ENCODE measurements around the gene PHKG1.
A peak's percentile ranks its signal among the peaks of the same experiment; 100 is the strongest.
"Not testable (repeated sequence)": the region's sequence is repeated elsewhere in the genome, so short reads cannot be mapped to it uniquely, and the experiment has no call there.

PHKG1 gene

DNA sequence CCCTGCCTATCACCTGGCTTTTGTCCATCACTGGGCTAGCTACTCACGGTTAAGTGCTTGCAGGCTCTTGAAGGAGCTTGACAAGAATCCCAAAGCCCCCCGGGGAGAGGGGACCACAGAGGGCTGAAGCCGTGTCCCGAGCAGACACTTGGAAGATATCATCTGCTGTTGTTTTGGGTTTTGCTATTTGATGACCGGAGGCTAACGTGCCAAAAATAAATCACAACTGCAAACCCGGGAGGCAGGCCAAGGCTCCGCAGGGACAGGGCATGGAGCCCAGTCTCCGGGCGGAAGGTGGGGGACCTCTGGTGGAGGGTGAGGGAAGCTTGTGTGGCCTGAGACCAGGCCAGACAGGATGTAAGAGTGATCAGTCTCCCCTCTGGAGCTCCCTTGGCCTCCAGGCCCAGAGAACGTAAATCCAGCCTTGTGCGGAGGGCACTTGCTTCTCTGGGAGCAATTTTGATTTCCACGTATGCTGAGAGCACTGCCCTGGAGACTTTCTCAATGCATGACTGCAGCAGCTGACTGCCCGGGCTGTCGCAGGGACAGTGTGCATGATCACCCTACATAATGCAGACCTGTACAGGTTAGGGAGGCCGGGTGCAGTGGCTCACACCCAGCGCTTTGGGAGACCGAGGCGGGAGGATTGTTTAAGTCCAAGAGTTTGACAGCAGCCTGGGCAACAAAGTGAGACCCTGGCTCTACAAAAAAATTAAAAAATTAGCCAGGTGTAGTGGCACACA is at the start of gene PHKG1:
Gene PHKG1 (minus strand): TSS at position 164 of the 743 bp plus-strand sequence. CDS start 4,011 bp downstream, outside the sequence.
- in situ Hi-C loops (cut with HindIII; ENCODE audit: low pct_ligation_motif_present, low pct_unique_long_range_greater_than_20kb, low sequenced_read_pairs), result no loop called here
- peak; percentile 75 for DNase-seq

DNA sequence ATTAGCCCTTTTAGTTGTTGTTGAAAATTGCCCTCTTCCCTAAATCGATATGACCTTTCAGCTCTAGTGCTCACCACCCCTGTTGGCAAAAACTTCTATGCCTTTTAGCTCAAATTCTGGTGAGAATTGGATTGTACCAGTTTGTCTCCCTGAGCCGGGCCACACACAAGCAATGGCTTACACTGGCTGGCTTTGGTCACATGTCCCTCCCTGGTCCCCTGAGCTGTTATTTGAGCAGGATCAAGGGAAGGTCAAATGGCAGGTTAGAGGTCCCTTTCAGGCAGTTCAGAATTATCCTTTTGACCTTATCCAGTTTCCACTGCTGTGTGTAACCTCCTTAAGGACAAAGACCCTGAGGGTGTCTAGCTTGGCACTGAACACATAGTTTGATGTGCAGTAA is 38.3 kb upstream of the PHKG1 start:
- in situ Hi-C loops (cut with HindIII; ENCODE audit: low pct_ligation_motif_present, low pct_unique_long_range_greater_than_20kb, low sequenced_read_pairs); DNase-seq: not testable (repeated sequence)

DNA sequence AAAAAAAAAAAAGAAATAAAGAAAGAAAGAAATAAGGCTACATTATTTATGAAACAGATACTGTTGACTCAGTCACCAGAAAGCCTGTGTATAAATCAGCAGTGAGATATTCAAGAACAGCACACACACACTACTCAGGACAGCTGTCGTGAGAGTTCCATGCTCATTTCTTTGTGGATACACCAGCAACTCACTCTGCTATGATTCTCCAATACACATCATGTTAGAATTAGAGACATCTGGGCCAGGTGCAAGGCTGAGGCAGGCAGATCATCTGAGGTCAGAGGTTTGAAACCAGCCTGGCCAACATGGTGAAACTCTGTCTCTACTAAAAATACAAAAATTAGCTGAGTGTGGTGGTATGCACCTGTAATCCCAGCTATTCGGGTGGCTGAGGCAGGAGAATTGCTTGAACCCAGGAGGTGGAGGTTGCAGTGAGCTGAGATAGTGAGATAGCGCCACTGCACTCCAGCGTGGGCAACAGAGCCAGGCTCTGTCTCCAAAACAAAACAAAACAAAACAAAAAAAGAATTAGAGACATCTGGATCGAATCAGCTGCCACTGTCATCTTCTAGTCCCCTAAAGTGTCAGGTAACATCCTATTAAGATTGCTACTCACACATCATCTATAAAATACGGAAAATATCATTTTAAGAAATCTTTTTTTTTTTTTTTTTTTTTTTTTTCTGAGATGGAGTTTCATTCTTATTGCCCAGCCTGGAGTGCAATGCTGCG is 34.7 kb upstream of the PHKG1 start:
- no peak for DNase-seq
- in situ Hi-C loops (cut with HindIII; ENCODE audit: low pct_ligation_motif_present, low pct_unique_long_range_greater_than_20kb, low sequenced_read_pairs), result no loop called here

DNA sequence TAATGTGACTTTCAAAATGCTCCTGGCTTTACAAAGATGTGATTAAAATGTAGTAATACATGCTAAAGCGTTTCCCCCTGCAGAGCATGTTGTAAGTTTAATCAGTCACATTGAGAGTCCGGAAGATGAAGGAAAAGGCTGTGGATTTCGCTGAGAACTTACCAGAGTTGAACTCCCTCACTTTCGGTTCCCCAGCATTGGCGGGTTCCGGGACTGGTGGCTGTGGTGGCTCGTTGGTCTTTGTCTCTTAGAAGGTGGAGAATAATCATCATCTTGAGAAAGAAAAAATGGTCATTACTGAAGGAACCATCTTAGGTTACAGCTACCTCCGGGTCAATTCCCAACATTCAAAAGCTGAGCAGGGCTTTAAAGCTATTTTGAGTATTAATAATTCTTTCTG is 33.1 kb upstream of the PHKG1 start:
- DNase-seq, result no peak

DNA sequence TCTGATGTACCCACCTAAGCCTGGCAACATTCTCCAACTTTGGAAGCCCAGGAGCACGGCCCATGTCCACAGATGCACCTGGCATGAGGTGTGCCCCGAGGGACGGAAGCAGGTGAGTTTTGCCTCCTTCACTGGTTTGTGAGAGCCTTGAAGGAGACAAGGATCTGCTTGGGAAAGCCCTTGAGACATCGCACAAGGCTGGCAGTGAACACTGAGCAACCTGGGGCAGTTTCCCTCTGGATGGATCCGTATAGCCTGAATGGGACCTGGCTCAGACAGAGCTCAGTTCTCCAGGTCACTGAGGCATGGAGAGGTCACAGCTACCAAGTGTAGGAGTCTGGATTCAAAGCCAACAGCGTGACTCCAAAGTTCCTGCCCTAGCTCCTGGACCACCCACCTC is 32.2 kb upstream of the PHKG1 start:
- in situ Hi-C loops (cut with HindIII; ENCODE audit: low pct_ligation_motif_present, low pct_unique_long_range_greater_than_20kb, low sequenced_read_pairs), result no loop called here
- no peak for DNase-seq

More for the DNA sequence above, 33.1 kb upstream of the PHKG1 start:
- in situ Hi-C loops (cut with HindIII; ENCODE audit: low pct_ligation_motif_present, low pct_unique_long_range_greater_than_20kb, low sequenced_read_pairs), result no loop called here

DNA sequence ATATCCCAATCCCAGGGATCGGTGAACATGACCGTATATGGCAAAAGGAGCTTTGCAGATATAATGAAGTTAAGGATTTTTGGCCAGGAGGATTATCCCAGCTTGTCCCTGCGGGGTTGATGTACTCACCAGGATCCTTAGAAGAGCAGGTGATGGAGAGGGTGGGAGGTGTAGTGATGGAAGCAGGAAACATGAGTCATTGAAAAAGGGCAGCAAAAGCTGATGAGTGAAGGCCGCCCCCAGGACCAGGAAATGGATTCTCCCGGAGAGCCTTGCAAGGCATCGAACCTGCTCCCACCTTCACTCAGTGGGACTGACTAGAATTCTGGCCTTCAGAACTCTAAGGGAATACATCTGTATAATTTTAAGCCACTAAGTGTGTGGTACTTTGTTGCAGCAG is 28.7 kb upstream of the PHKG1 start:
- DNase-seq, result no peak
- in situ Hi-C loops (cut with HindIII; ENCODE audit: low pct_ligation_motif_present, low pct_unique_long_range_greater_than_20kb, low sequenced_read_pairs), result no loop called here

DNA sequence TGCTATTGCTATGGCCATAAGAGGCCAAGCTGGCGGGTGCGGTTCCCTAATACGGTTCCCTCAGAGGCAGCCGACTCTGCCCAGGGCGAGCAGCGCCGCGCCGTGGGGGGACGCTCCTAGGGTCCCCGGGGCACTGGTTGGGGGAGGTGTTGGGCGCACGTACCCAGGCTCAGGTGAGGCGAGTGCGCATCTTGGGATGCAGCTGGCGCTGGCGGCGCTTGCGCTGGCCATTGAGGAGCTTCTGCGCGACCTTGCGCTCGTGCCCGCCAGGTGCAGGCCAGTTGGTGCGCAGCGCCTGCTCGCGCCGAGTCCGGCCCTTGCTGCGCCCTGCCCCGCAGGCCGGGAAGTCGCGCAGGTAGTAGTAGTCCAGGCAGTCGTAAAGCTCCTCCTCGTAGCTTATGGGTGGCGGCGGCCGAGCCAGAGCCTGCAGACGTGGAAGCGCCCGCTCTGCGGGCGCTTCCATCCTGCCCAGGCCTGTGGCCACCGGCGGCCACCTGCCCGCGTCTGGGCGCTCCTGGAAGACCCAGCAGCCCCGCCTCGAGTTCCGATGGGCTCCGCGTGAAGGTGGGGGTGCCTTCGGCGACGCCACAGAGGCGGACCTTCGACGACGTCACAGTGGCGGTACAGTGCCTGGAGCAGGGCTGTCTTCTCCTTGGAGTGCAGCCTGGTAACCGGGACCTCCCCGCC is 23.2 kb upstream of the PHKG1 start, which contains the start of gene NUPR2:
Gene NUPR2 (minus strand): TSS at position 566 of the 687 bp plus-strand sequence. CDS start 103 bp downstream, at position 463.
- DNase-seq, result no peak
- in situ Hi-C loops (cut with HindIII; ENCODE audit: low pct_ligation_motif_present, low pct_unique_long_range_greater_than_20kb, low sequenced_read_pairs), result no loop called here

DNA sequence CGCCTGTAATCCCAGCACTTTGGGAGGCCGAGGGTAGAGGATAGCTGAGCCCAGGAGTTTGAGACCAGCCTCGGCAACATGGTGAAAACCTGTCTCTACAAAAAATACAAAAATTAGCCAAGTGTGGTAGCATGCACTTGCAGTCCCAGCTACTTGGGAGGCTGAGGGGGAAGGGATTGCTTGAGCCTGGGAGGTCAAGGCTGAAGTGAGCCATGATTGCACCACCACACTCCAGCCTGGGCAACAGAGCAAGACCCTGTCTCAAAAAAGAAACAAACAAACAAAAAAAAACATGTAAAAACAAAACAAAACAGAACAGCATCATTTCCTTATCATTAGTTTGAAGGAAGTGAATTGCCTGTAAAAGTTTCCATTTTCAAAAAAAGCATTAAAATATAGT is 19.5 kb upstream of the PHKG1 start:
- DNase-seq; in situ Hi-C loops (cut with HindIII; ENCODE audit: low pct_ligation_motif_present, low pct_unique_long_range_greater_than_20kb, low sequenced_read_pairs): not testable (repeated sequence)

DNA sequence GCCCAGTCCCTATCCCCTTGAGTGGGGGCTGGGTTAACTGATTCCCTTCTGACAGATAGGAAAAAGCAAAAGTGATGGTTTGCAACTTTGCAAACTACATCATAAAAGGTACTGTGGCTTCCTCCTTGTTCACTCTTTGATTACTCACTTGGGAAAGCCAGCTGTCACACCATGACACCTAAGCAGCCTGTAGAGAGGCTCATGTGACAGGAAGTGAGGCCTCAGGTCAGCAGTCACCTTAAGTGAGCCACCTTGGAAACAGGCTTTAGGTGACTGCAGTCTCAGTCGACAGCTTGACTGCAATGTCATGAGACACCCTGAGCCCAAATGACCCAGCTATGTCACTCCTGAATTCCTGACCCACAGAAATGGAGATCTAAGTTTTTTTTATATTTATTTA is 17.9 kb upstream of the PHKG1 start:
- no peak for DNase-seq
- in situ Hi-C loops (cut with HindIII; ENCODE audit: low pct_ligation_motif_present, low pct_unique_long_range_greater_than_20kb, low sequenced_read_pairs), result no loop called here

DNA sequence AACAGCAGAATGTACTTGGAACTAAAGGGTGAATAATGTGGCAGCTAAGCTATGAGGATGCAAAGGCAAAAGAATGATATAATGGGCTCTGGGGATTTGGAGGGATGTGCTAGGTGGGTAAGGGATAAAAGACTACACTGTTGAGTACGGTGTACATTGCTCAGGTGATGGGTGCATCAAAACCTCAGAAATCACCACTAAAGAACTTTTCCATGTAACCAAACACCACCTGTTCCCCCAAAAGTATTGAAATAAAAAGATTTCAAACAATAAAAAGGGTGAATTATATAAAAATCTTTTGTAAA is 15.2 kb upstream of the PHKG1 start:
- no peak for DNase-seq
- in situ Hi-C loops (cut with HindIII; ENCODE audit: low pct_ligation_motif_present, low pct_unique_long_range_greater_than_20kb, low sequenced_read_pairs), result no loop called here

DNA sequence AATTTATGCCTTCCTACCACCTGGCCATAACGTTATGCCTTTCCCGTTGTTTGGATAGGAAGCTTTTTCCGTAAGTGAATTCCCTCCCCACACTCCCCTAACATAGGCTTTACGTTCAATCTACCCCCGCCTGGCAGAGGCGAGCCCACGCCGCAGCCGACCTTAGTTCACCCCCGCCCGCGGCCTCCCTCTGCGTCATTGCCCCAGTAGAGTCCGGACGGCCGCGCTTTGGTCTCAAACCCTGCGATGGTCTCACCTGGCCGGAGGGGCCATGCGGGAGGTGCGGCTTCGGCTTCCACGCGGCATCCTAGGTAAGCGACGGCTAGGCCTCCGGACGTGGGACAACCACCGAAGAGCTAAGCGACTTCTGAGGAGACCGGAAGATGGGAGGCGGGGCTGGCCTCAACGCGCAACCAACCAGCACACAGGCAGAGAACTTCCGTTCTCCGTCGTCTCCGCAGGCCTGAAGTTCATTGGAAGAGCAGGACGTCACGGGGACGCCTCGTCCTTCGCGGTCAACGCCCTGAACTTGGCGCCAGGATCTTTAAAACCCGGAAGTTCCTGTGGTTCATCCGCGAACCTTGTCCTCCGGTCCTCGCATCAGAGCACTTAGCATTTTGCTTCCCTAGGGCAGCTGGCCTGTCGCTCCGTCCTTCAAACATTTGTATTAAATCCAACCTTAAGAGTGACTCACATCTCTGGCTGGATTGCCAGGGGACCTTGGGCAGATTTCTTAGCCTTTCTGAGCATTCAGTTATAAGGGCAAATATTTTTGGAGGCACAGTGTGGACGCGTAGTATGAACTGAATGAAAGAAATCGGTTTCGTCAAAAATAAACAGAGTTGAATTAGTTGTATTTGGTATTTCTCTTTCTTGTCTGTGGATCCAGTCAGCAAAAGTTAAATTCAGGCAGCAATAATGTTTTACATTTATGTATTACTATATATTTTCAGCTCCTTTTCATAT is 13.6 kb upstream of the PHKG1 start, which contains the start of gene CHCHD2:
Gene CHCHD2 (minus strand): TSS at position 369 of the 966 bp plus-strand sequence. CDS start 63 bp downstream, at position 306.
- in situ Hi-C loops (cut with HindIII; ENCODE audit: low pct_ligation_motif_present, low pct_unique_long_range_greater_than_20kb, low sequenced_read_pairs), result no loop called here
- peak; percentile 100 for DNase-seq

DNA sequence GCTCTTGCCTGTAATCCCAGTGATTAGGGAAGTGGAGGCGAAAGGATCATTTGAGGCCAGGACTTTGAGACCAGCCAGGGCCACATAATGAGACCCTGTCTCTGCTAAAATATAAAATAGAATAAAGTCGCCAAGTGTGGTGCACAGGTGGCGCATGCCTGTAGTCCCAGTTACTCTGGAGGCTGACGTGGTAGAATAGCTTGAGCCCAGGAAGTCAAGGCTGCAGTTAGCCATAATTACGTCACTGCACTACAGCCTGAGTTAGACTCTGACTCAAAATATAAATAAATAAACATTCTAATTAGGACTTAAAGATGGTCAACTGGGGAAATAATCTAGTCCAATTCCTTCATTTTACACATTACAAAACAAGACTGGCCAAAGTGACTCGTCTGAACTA is 12.8 kb upstream of the PHKG1 start:
- DNase-seq, result peak; percentile 84
- in situ Hi-C loops (cut with HindIII; ENCODE audit: low pct_ligation_motif_present, low pct_unique_long_range_greater_than_20kb, low sequenced_read_pairs), result no loop called here

DNA sequence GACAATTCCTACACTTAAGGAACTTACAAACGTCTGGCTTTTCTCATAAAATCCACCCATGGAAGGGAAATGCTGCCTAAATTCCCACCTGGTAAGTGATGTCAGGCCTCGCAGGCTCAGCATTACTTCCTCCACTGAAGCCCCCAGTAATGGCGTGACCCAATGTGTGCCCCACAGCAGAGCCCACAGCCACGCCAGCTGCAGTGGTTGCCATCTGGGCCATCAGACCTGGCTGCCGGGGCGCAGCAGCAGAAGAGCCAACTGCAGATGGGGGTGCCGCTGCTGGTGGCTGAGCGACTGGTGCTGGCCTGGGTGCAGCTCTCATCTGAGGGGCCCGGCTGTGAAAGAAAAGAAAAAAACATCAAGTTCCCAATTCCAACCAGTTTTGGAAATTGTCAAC is 11.4 kb upstream of the PHKG1 start:
- in situ Hi-C loops (cut with HindIII; ENCODE audit: low pct_ligation_motif_present, low pct_unique_long_range_greater_than_20kb, low sequenced_read_pairs); DNase-seq: not testable (repeated sequence)

DNA sequence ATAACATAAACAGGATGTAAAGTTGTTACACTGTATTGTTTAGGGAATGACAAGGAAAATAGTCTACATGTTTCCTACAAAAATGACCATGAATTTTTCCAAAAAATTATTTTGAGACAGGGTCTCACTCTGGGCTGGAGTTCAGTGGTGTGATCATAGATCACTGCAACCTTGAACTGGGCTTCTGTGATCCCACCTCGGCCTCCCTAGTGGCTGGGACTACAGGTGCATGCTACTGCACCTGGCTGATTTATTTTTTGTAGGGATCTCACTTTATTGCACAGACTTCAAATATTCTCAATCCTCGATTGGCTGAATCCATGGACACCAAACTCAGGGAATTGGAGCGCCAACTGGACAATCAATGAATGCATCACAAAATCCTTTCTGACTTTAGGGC is 6.9 kb upstream of the PHKG1 start:
- in situ Hi-C loops (cut with HindIII; ENCODE audit: low pct_ligation_motif_present, low pct_unique_long_range_greater_than_20kb, low sequenced_read_pairs), result no loop called here
- no peak for DNase-seq

DNA sequence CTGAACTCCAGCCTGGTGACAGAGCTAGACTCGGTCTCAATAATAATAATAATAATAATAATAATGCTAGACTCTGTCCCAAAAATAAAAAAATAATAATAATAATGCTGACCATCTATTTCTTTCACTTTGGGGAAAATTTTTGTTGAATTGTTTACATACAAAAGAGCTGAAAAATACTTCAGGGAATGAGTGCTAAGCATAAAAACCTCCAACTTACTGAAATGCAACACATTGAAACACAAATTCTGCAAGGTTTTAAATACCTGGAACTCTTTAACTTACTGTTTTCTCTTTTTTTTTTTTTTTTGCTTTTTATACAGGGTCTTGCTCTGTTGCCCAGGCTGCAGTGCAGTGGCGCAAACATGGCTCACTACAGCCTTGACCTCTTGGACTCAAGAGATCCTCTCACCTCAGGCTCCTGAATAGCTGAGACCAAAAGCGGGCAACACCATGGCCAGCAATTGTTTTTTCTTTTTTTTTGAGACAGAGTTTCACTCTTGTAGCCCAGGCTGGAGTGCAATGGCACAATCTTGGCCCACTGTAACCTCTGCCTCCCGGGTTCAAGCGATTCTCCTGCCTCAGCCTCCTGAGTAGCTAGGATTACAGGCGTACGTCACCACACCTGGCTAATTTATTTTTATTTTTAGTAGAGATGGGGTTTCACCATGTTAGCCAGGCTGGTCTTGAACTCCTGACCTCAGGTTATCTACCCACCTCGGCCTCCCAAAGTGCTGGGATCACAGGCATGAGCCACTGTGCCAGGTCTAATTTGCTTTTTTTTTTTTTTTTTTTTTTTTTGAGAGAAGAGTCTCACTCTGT is 5.6 kb upstream of the PHKG1 start:
- DNase-seq; in situ Hi-C loops (cut with HindIII; ENCODE audit: low pct_ligation_motif_present, low pct_unique_long_range_greater_than_20kb, low sequenced_read_pairs): not testable (repeated sequence)

DNA sequence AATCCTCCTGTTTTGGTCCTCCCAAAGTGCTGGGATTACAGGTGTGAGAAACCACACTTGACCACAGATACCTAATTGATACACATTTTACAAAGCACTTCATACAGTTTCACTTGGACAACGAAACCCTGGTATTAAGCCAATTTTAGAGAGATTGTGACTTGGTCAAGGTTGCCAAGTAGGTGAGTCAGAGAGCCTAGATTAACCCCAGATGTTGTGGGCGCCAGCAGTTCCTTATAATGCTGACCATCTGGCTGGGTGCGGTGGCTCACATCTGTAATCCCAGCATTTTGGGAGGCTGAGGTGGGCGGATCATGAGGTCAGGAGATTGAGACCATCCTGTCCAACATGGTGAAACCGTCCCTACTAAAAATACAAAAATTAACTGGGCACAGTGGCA is 4.9 kb upstream of the PHKG1 start:
- in situ Hi-C loops (cut with HindIII; ENCODE audit: low pct_ligation_motif_present, low pct_unique_long_range_greater_than_20kb, low sequenced_read_pairs), result no loop called here
- no peak for DNase-seq

DNA sequence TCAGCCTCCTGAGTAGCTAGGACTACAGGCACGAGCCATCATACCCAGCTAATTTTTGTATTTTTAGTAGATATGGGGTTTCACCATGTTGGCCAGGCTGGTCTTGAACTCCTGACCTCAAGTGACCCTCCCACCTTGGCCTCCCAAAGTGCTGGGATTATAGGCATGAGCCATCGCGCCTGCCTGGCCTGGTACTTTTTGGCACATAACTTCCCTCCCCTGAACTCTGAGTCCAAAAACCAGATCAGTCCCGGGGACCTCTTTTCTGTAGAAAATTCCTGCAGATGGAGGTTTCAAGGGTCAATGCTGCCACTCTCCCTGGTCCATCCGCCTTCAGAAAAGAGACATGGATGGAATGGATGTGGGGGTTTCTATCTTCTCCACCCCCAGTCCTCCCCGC is 364 bp downstream of the PHKG1 start:
- DNase-seq; in situ Hi-C loops (cut with HindIII; ENCODE audit: low pct_ligation_motif_present, low pct_unique_long_range_greater_than_20kb, low sequenced_read_pairs): not testable (repeated sequence)
